HG03135 (cell line): Measurements from ENCODE around the gene TCP11L2.
A peak's percentile ranks its signal among the peaks of the same experiment; 100 is the strongest.

Source experiments
- ATAC-seq: cut with Tn5 transposase; IDR thresholded peaks from one replicate; pipeline ENCODE4 v1.9.1; 2021; ENCODE audit warnings: mild to moderate bottlenecking, moderate library complexity; ENCODE audit not compliant: unreplicated experiment

TCP11L2 gene

DNA sequence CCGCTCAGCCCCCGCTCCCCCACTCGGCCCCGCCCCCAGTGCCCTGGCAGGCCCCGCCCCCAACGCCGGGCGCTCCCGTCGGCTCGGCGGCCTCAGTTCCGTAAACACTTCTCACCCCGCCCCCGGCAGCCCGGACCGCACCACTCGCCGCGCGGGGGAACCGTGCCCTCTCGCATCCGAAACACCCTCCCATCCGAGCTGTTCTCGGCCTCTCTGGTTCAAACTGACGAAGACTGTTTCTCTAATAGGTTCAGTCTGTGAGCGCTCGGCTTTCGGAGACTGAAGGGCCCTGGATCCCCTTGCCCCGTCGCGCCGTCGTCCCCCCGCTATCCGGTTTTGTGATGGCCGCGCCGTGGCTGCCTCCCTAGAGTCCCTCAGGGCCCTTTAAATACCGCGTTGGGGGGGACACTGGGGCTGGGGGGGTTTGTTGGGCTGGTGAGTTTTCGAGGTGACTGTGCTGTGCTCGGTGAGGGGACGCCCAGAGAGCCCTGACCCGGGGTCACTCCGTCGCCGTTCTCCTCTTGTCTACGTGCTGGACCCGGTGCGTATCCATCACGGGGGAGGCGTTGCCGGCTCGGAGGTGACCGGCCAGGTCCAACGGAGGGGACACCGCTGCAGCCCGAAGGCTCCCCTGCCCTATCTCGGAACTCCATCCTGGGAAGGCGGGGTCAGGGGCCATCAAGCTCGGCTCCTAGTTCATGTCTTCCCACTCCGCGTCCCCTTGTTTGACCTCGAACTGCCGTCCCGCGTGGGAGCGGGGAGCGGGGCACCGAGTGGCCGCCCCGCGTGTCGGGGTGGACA lies at the start of gene TCP11L2:
TSS of gene TCP11L2 (plus strand) at position 333 of the 801 bp plus-strand sequence. CDS start 8,343 bp downstream, outside the sequence.
- peak; percentile 66 for ATAC-seq

DNA sequence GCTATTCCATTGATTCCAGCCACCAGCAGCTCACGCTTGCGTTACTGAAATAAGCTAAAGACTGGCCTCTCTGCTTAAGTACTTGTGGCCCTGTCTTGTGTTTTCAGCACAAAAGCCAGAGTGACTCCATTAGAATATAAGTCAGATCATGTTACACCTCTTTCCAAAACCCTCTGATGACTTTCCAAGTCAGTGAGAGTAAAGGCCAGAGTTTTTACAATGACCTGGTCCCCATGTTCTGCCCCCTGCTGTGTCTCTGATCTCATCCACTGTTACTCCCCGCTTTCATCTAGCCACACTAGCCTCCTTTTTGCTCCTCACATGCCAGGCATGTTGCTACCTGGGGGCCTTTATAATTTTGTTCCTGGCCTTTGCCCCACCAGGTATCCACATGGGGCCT lies 47.8 kb upstream of the TCP11L2 start:
- no peak for ATAC-seq

DNA sequence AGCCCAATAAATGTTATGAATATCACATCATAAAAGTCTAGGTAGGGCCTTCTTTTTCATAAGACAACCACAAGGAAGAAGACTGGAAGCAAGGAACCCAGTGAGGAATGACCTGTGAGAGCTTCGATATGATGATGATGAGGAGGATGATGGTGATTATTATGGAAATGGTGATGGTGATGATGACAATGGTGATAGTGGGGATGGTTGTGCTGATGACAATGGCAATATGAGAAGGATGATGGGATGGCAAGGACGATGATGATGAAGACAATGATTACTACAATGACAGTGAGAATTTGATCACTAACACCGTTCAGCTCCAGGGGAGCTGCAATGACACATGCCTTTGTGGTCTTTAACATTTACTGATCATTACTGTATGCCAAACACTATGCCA lies 47.0 kb upstream of the TCP11L2 start:
- ATAC-seq, result no peak

DNA sequence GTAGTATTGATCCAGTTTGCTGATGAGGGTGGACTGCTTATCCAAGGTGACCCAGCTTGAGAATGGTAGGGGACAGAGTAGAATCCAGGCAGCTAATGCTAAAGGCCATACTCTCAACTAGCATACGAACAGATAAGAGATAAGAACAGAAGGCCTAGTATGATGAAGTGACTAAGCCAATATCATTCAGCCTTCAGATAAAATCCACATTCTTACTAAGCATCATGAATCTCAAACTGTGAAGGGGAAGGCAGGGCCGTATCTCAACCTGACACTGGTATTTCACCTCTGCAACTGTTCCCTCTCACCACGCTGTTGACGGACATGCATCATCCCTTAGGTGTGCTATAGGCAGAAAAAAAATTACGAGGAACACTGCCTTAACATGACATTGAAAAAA lies 46.6 kb upstream of the TCP11L2 start:
- ATAC-seq, result no peak

DNA sequence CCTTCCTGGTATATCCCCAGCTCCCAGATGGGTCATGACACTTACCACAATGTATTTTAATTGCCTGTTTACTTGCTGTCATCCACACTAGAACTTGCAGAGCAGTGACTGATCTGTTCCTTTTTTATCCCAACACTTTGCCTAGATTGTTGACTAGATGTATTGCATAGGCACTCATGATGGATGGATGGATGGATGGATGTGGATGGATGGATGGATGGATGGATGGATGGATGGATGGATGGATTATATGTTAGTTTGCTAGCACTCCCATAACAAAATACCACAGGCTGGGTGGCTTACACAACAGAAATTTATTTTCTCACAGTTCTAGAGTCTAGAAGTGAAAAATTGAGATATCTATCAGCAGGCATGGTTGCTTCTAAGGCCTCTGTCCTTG lies 46.0 kb upstream of the TCP11L2 start:
- ATAC-seq, result no peak

DNA sequence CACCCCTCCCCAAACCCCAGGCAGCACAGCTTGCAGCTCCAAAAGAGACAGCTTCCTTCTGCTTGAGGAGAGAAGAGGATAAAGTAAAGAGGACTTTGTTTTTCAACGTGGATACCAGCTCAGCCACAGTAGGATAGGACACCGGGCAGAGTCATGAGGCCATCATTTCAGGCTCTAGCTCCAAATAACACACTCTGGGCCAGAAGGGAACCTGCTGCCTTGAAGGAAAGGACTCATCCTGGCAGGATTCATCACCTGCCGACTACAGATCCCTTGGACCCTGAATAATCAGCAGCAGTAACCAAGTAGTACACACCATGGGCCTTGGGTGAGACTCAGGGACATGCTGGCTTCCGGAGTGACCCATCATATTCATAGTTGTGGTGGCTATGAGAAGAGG lies 44.3 kb upstream of the TCP11L2 start:
- ATAC-seq, result no peak

DNA sequence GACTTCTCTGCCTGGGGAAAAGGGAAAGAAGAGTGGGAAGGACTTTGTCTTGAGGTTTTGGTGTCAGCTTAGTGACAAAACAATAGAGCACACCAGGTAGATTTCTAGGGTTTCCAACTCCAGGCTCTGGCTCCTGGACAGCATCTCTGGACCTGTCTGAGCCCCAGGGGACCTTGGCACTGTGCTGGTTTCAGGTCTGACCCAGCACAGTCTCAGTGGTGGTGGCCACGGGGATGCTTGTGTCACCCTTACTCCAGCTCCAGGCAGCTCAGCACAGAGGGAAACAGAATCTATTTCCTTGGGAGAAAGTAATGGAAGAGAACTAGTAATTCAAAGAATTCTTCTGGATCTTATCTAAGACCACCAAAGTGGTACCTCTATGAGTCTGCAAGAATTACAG lies 43.6 kb upstream of the TCP11L2 start:
- no peak for ATAC-seq

DNA sequence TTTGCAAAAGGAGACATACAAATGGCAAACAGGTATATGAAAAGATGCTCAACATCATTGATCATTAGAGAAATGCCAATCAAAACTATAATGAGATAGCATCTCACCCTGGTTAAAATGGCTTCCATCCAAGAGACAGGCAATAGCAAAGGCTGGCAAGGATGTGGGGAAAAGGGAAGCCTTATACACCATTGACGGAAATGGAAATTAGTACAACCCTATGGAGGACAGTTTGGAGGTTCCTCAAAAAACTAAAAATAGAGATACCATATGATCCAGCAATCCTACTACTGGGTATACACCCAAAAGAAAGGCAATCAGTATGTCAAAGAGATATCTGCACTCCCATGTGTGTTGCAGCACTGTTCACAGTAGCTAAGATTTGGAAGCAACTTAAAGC lies 37.4 kb upstream of the TCP11L2 start:
- no peak for ATAC-seq

DNA sequence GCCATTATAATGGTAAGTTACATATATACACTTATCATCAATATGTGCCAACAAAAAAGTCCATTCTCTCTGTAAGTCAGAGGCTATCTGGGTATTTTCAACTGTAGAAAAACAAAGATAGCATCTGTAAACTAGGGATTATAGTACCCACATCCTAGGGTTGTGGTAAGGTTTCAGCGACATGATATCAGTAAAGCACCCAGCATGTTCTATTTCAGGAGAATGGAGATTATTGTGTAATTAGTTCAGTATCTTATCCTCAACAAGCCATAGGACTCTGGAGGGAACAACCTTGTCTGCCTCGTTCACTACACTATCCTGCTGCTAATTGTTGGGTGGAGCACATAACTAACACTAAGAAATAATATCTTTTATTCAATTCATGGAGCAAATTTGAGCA lies 35.0 kb upstream of the TCP11L2 start:
- no peak for ATAC-seq

DNA sequence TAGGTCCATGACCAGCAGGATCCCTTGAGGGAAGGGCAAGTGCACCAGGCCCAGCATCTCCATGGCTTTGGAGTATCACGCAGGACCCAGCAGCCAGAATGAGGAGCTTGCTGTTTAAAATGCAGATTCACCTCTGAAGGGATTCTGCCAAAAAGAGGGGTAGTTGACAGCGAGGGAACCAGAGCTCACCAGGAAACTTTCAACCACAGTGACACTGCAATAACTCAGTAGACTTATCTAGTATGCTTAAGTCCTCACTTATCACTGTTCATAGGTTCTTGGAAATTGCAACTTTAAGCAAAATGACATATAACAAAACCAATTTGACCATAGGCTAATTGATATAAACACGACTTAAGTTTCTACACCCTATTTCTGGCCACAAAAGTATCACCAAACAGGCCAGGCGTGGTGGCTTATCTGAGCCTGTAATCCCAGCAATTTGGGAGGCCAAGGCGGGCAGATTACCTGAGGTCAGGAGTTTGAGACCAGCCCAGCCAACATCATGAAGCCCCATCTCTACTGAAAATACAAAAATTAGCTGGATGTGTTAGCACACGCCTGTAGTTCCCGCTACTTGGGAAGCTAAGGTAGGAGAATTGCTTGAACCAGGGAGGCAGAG lies 33.3 kb upstream of the TCP11L2 start:
- no peak for ATAC-seq

DNA sequence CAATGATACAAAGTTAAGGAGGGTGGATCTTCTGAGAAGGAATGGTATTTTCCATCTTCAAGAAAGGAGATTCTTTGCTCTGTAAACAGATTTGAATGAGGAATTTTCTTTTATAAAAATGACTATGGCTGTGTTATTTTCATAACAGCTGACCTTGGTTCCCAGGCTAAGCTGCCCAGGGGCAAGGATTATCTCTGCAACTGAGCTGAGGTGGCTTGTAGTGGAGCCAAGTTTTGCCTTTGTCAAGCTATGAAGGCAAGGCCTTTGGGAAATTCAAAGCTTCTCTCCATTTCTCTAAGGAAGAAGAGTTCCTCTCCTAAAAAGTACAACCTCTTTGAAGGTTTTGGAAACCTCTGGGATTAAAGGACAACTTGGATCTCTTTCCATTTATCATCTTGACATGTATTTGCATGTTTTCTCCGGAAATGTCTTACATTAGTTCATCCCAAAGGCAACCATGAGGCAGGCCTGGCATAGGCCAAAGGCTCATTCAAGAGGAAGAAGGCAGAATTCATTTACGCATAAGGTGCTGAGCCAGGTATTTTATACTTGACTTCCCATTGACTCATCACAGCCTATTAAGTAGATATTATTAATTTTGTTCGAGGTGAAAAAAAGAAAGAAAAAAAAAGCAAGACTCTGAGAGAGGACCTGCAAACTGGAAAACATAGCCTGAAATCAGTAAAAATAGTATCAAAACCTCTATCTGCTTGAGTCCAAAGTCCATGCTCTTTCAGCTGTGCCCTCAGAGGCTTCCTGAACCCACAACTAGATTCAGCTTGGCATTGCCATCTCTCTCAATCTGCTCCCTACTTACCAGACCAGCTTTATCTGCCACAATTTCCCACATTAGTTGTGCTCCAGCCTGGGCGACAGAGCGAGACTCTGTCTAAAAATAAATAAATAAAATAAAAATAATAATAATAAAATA lies 30.7 kb upstream of the TCP11L2 start:
- no peak for ATAC-seq

DNA sequence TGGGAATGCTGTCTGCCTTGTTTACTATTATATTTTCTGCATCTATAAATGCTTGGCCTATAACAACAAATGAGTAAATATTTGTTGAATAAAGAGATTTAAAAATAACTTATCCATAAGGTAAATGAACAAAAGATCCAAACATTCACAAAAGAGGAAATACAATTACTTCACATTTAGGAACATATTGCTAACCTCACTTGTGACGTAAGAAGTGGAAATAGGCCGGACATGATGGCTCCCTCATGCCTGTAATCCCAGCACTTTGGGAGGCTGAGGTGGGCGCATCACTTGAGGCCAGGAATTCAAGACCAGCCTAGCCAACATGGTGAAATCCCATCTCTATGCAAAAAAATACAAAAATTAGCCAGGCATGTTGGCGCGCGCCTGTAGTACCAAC lies 29.0 kb upstream of the TCP11L2 start:
- ATAC-seq, result no peak

DNA sequence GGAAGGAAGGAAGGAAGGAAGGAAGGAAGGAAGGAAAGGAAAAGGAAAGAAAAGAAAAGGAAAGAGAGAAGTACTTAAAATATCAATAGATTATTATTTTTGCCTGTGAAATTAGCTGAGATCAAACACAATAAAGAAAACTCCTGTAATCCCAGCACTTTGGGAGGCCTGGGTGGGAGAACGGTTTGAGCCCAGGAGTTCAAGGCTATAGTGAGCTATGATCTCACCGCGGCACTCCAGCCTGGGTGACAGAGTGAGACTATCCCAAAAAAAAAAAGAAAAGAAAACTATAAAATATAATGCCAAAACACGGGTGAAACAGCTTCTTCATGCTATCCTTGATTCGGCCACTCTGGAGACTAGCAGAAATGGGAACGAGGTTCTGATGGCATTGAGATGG lies 28.5 kb upstream of the TCP11L2 start:
- ATAC-seq, result no peak

DNA sequence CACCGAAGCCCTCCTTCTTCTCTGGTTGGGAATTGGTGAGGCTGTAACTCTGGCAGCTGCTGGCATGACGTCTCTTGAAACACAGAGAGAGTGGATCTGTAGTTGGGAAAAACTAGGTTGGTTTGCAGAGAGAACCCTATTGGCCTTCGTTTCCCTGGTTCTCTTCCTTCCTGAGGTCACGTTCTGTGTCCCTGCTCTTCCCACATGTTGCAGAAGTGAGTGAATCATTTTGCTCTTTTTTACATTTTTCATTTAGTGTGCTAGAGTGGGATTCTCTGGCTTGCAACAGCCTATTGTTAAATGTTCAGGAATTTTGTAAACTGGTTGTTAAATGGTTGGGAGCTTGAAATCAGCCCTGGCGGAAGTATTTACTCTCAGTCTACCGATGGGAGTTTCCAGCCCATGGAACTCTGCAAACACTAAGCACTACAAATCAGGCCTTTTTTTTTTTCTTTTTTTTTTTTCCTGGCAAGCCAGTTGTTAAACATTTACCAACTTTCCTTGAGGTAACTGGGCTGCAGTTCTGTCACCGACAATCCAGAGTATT lies 27.9 kb upstream of the TCP11L2 start:
- ATAC-seq, result no peak

DNA sequence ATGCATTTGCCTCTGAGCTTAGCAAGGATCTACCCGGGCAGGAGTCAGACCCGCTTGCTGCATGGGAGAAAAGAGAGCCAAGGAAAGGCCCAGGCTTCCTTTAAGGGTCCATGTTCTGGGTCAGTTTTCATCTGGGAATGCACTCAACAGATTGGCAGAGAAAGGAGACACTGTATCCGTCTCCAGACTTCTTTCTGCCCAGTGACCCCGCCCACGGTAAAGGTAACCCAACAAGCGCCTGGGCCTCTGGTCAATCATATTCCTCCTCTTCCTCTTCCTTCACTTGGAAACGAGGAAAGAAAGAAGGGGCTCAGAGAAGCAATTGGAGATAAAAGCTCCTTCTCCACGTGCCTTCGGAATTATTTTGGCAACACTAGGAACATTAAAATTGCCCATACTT lies 27.1 kb upstream of the TCP11L2 start:
- no peak for ATAC-seq

DNA sequence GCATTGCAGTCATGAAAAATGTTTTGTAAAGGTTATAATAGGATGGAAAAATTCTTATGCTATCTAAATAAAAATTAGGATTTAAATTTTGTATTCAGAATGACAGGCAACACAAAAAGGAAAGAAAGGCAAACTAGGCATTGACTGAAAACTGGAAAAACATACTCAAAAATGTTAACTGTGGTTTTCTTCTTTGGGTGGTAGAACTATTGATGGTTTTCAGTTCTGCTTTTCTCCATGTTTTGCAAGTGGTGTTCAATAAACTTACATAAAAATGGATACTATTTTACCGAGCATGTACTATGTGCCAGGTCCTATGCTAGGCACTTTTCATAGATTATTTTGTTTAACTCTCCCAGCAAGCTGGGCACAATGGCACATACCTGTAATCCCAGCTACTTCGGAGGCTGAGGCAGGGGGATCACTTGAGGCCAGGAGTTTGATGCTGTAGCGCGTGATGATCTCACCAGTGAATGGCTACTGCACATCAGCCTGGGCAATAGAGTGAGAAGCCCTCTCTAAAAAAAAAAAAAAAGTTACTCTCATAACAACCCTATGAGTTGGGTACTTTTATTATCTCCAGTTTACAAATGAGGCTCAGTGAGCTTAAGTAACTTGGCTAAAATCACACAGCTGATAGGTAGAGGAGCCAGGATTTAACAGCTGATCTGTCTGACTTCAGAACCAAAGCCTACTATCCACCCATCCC lies 26.3 kb upstream of the TCP11L2 start:
- peak; percentile 69 for ATAC-seq

DNA sequence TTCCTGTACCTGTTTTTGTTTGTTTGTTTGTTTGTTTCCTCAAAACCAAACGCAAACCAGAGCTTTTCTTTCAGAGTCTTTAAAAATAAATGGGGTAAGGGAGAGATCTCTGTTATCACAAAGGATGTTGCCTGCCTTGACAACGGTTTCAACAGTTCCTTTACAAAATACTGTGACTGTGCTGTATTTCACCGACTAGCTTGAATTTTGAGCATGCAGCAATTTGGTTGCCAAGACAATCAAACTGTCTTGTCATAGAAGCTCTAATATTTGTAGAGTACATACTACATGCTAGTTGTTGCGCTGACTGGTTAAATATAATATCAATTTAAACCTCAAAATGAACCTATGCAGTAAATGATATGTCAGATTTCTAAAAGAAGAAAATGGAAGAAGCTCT lies 22.4 kb upstream of the TCP11L2 start:
- ATAC-seq, result no peak

DNA sequence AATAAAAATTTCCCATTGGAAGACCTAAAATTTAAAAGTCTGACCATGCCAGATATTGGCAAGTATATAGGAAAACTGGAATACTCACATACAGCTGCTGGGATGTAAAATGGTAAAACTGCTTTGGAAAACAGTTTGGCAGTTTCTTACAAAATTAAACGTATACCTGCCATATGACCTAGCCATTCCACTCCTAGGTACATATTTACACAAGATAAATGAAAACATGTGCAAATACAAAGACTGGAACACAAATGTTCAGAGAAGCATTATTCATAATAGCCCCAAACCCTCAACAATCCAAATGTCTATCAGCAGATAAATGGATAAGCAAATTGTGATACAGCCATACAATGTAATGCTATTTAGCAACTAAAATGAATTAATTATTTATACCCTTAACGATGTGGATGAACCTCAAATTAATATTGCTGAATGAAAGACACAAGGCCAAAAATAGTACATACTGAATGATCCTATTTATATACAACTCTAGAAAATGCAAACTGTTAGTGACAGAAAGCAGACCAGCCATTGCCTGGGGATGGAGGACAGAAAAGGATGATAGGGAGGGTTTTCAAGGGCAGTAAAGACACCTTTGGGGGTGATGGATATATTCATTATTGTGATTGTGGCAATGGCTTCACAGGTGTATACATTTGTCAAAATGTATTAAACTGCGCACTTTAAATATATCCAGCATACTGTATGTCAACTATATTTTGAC lies 21.3 kb upstream of the TCP11L2 start:
- ATAC-seq, result no peak

DNA sequence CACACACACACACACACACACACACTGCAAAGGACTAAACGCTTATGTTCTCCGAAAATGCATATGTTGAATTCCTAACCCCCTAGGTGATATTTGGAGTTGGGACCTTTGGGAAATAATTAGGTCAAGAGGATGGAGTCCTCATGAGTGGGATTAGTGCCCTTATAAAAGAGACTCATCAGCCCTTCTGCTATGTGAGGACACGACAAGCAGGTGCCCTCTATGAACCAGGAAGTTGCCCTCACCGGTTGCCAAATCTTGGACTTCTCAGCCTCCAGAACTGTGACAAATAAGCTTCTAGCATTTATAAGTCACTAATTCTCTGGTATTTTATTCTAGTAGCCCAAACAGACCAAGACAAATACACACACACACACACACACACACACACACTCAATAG lies 20.7 kb upstream of the TCP11L2 start:
- ATAC-seq, result no peak
